GM18520 (cell line): ENCODE results near the gene PHLPP1.
"Not testable (repeated sequence)": the region's sequence is repeated elsewhere in the genome, so short reads cannot be mapped to it uniquely, and the experiment has no call there.

ENCODE experiments used
- ATAC-seq: cut with Tn5 transposase; IDR thresholded peaks from one replicate; pipeline ENCODE4 v1.9.1; 2021; ENCODE audit not compliant: unreplicated experiment

The PHLPP1 gene

DNA sequence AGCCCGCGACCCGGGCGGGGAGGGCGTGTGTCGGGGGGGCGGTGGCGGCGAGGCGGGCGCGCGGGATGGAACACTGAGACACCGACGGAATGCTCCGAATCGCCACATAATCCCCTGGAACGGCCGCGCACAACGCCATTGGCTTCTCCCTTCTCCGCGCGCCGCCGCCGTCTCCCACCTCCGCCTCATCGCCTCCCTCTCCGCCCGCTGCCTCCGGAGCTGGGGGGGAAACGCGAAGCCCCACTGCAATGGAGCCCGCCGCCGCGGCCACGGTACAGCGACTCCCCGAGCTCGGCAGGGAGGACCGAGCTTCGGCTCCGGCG lies at the start of gene PHLPP1:
TSS of gene PHLPP1 (plus strand) at position 106 of the 323 bp plus-strand sequence. CDS start at position 249, 143 bp downstream.
- ATAC-seq = peak; percentile 3

DNA sequence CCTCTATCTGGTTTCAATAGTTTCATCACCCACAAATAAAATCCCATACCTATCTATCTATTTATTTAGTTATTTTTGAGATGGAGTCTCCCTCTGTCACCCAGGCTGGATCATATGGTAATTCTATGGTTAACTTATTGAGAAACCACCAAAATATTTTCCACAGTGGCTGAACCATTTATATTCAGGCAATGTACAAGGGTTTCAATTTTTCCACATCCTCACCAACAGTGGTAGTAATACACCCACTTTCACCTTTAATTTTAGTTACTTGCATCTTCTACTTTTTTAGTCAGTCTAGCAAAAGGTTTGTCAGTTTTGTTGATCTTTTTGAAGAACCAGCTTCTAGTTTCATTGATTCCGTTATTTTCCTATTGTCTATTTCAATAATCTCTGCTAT lies 46.1 kb upstream of the PHLPP1 start:
- ATAC-seq = no peak

DNA sequence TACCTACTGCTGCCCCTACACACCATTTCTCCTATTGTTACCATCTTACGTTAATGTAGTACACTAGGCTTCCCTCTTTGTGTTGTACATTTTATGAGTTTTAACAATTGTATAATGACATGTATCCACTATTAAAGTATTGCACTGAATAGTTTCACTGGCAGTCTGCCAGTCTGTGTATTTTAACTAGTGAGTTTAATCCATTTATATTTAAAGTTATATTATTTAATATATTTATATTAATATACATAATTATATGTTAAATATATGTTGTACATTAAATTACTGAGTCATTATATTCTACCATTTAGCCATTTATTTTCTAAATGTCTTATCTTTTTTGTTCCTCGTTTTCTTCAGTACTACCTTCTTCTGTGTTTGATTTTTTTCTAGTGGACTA lies 44.8 kb upstream of the PHLPP1 start:
- no peak for ATAC-seq

DNA sequence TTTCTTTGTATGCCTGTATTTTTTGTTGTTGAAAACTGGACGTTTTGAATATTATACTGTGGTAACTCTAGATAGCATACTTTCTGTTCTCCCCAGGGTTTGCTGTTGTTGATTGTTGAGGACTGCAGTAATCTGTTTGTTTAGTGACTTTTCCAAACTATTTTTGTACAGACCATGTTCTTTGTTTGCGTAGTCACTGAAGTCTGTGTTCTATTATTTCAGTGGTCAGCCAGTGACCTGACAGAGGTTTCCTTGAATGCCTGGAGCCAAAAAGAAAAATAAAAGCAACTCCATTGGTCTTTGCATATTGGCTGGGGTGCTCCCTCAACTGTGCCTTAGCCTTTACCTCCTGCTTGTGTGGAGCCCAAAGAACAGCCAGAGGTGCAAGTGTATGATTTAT lies 42.7 kb upstream of the PHLPP1 start:
- ATAC-seq = no peak

DNA sequence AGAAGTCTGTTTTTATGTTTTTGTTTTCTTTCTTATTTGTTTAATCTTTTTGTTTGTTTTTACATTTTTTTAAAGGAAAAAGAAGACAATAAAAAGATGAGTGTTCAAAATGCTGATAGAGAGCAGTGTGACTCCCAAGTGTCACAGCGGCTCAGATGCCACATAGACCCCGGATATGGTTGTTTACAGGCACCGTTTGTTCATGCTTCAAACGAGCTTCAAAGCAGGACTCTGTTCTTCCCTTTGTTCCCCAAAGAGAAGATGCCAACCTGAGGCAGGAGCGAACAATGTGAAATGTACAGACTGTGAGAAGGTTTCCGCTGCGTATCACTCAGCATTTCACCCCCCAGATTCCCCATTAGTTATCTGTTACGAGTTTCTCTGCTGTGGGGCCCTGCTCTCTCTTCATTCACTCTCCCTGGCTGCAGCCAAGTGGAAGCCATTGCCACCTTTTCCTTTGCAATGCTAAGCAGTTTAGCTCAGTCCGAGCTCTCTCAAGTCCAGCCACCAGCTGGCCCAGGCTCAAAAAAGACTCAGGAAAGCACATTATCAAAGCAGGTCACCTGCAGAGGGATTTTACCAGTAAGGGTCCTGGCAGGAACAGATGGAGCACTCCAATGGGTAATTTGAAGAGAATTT lies 36.4 kb upstream of the PHLPP1 start:
- ATAC-seq = no peak

DNA sequence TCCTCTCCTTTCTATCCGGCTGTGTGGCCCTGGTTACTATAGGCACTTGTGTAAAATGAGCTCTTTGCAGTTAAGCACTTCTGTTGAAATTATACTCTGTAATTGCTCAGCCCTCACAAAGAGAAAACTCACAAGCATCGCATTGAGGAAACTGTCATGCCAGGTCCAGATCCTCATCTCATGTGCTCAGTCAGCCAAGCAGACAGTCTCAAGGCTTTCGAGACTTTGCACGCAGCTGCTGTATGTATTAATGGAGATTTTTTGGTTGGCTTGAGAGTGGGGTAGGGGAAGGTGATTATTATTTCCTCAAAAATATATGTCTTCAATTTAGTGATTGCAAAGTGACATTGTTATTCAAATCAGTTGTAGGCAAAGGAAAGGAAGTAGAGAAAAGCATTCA lies 33.0 kb upstream of the PHLPP1 start:
- ATAC-seq = no peak

DNA sequence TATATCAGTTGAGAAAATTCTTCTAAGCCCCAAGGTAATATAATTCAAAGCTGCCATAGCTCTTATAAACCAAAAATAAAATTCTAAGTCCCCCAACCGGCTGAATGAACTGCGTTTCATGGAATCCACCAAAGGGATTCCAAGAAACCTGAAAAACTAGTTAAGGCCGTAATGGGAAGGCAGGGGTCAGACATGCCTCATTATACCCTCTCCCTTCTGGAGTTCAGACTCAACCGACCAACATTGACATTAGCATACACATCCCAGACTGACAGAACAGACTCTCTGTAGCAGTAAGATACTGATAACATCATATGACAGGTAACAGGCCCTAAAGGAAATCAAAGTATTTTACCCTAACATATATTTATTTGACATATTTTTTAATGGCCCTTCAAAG lies 31.4 kb upstream of the PHLPP1 start:
- ATAC-seq = no peak

DNA sequence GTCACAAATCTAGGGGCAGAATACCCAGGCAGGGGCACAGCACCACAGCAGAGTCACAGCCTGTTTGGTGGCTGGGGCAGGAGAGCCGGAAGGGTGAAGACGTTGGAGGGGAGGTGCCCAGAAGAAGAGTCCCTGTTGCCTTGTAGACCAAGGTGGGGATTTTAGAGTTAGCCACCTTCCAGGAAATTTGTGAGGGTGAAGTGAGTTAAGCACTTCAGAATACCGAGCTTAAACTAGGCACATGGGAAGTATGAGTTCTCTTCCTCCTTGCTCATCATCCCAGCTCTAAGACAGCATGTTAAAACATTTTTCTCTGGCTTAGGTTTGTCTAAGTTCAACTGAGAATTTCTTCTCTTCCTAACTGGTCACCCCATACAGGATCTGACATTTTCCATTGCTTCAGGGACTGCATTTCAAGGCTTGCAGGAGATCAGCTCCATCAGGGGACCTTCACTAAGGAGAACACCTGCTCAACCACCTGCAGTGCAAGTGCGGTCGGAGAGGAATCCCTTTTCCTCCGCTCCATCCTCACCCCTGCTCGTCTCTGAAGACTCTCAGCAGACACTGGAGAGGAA lies 26.5 kb upstream of the PHLPP1 start:
- ATAC-seq = no peak

DNA sequence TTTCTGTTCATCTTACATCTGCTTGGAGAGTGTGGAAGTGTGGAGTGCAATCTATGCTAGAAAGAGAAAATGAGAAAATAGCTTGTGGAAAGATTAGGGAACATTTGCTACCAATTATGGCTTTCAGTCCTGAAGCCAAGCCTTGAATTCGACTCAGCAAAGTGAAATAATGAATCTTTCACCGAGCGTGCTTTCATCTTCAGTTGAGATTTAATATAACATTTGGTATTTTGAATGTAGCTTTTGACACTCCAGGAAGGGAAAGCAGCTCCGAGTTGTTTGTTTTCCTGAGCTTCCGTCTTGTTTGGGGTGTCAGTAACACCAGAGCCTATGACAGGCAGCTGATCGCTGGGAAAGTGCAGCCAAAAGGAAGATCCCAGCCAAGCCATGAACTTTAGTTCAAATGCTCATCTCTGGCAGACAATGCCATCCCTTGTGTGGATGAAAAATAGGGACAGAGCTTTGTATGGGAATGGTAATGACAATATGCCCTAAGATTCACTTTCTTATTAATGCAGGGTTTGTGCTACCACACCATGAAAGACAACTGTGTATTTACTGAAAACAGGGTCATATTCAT lies 25.0 kb upstream of the PHLPP1 start:
- ATAC-seq = no peak

DNA sequence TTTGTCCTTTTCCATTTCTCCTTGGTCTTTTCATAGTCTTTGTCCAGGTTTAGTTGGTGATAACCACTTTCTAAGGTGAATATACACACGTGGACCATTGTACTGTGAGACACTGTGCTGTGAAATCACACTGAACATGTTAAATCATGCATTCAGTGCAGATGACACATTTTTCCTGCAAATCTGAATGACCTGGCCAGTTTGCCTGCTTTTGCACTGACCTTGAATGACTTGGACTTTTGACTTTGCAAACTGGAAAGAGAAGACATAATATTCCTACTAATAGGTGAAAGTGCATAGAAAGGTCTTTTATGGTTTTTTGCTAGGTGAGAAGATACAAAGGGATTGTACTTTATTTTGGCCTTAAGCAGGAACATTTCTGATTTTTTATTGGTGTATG lies 21.7 kb upstream of the PHLPP1 start:
- no peak for ATAC-seq

DNA sequence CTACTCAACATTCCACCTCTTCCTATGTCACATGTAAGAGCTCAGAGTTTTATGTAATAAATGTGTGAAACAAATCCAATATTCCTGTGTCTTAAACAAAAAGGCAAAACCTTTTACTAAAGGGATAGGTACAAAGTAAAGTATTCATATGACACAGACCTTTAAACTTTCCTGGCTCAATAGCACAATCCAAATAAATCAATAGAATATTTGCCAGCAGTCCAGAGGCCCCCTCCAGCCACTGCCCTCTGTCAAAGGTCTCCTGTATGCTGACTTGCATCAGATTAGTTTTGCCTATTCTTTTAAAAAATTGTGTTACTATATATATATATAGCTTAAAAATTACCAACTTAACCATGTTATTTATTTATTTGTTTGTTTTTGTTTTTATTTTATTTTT lies 17.7 kb upstream of the PHLPP1 start:
- no peak for ATAC-seq

DNA sequence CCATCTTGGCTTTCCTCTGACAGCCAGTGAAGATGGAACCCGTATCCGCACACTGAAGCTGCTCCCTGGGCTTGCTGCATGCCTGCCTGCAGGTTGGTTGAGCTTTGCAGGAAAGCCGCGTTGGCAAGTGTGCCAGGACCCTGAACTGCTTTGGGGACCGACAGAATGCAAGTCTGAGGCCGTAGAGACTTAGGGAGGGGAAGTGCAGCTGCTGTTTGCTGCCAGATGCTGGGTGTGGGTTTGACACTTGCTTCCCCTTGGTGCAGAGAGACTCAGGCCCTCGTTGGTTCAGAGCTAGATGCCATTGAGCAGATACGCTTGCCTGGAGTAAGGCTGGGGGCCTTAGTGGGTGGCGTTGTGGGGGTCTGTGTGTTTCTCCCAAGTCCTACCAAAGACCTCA lies 13.1 kb upstream of the PHLPP1 start:
- ATAC-seq = no peak

DNA sequence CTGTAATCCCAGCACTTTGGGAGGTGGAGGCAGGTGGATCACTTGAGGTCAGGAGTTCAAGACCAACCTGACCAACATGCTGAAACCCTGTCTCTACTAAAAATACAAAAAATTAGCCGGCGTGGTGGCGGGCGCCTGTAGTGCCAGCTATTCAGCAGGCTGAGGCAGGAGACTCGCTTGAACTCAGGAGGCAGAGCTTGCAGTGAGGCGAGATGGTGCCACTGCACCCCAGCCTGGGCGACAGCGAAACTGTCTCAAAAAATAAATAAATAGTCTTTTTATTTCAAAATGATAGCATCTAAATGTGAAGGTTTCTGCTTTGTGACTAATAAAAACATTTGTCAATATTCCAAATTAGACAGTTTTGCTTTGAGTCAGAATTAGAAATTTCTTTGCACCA lies 8.5 kb upstream of the PHLPP1 start:
- ATAC-seq = not testable (repeated sequence)

DNA sequence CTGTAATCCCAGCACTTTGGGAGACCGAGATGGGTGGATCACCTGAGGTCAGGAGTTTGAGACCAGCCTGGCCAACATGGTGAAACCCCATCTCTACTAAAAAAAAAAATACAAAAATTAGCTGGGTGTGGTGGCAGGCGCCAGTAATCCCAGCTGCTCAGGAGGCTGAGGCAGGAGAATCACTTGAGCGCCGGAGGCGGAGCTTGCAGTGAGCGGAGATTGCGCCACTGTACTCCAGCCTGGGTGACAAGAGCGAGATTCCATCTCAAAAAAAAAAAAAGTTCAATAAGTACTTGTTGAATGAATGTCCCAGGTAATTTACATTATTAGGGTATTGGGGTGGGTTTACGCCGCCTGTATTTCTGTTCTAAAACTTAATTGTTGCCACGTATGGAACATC lies 5.4 kb upstream of the PHLPP1 start:
- ATAC-seq = not testable (repeated sequence)

DNA sequence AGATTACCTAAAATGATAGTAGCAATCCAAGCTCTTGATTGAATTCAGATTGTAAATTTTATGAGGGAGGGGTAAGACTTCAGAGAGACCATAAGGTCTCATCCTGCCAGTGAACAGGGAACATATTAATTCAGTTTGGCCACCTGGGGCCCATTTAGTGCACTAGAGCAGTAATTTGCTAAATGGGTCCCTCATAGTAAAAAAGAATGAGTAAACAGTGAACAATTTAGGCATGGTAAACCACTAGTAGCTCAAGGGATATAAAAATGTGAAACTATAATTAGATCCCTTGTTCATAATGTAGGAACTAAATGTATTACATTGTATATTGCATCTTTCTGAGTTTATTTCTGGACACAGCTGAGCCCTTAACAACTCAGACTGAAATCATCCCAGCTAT lies 4.9 kb upstream of the PHLPP1 start:
- no peak for ATAC-seq

DNA sequence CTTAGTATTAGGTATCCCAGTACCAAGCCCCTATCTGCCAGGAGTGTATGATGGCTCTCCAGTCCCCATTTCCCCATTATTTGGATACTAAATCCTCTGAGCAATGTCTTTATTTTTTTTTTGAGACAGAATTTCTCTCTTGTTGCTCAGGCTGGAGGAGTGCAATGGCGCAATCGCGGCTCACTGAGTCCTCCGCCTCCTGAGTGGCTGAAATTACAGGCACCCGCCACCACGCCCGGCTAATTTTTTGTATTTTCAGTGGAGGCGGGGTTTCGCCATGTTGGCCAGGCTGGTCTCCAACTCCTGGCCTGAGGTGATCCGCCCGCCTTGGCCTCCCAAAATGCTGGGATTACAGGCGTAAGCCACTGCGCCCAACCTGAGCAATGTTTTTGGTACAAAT lies 3.6 kb upstream of the PHLPP1 start:
- ATAC-seq = no peak

DNA sequence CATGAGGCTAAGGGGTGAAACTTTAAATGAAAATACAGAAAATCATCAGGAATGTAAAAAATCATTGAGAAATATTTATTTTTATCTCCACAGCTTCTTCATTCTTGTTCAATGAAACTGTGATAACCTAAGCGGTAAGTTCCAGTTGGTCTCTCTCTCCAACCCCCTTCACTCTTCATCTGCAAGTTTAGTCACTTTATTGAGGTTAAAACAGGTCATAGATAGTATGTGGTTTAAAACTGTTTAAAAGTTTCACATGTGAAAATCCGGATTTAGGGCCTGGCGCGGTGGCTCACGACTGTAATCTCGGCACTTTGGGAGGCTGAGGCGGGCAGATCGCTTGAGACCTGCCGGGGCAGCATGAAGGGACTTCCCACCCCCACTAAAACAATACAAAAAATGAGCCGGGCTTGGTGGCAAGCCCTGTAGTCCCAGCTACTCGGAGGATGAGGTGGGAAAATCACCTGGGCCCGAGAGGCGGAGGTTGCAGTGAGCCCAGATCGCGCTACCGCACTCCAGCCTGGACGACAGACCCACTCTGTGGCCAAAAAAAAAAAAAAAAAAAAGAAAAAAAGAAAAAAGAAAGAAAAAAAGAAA lies 1.6 kb upstream of the PHLPP1 start:
- no peak for ATAC-seq

DNA sequence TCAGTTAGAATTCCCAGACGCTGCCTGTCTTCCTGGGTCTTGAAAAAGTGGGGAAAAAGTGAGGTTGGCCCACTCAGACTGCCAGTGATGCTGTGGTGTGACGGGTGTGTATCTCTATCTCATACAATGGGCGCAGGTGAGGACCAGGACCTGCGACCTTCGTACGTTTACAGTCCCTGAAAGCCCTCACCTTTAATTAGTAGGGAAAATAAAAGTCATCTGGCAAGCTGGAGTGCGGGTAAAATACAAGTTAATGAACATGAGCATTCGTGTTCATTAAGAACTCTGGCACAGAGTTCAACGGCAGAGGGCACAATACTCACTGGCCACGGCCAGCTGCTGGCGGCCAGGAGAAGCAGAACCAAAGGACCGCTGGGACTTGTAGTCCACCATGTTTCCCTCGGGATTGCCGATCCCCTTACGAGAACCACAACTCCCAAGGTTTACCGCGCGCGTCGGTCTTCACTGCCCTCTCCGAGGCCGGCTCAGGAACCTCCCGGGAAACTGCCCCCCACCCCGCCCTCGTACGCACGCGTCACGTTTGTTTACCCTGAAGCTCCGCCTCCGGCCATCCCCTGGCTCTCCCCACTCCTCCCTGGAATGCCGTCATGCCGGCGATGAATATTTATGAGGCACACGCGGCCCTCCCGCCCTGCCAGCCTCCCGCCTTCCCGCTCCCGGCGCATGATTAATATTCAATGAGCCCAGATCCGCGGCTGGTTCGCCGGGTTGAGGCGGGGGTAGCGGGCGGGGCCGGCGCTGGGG lies 488 bp upstream of the PHLPP1 start:
- peak; percentile 57 for ATAC-seq

DNA sequence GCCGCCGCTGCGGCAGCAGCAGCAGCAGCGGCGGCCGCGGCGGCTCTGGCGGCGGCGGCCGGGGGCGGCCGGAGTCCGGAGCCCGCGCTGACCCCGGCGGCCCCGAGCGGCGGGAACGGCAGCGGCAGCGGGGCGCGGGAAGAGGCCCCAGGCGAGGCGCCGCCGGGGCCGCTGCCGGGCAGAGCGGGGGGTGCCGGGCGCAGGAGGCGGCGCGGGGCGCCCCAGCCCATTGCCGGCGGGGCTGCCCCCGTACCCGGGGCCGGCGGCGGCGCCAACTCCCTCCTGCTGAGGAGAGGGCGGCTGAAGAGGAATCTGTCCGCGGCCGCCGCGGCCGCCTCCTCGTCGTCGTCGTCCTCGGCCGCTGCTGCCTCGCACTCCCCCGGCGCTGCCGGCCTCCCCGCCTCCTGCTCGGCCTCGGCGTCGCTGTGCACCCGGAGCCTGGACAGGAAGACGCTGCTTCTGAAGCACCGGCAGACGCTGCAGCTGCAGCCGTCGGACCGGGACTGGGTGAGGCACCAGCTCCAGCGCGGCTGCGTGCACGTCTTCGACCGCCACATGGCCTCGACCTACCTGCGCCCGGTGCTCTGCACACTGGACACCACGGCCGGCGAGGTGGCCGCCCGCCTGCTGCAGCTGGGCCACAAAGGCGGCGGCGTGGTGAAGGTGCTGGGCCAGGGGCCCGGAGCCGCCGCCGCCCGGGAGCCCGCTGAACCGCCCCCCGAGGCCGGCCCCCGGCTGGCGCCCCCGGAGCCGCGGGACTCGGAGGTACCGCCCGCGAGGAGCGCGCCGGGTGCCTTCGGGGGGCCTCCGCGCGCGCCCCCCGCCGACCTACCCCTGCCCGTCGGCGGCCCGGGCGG lies 646 bp downstream of the PHLPP1 start:
- peak; percentile 20 for ATAC-seq

DNA sequence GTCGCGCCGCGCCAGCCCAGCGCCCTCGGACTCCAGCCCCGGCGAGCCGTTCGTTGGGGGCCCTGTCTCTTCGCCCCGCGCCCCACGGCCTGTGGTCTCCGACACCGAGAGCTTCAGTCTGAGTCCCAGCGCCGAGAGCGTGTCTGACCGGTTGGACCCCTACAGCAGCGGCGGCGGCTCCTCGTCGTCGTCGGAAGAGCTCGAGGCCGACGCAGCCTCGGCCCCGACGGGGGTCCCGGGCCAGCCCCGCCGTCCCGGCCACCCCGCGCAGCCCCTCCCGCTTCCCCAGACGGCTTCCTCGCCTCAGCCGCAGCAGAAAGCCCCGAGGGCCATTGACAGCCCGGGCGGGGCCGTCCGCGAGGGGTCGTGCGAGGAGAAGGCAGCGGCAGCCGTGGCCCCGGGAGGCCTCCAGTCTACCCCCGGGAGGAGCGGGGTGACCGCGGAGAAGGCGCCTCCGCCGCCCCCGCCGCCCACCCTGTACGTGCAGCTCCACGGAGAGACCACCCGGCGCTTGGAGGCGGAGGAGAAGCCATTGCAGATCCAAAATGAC lies 1.4 kb downstream of the PHLPP1 start:
- ATAC-seq = no peak
